Smooth muscle cell (in vitro differentiated cells): ENCODE results near the gene ALG13. TPM values are rescaled to one million over a fixed set of nuclear protein-coding genes. Genes with fewer than 3 reads are reported as not detected.

Experiments
- DNase-seq: peaks from one replicate; lab custom pipeline; 2025; ENCODE audit not compliant: unreplicated experiment; lab: John Stamatoyannopoulos, UW
- H2AFZ ChIP-seq: fragments of 200-600 bp; sonication (generic); 2 replicates; pipeline ENCODE4 v1.6.0; 2016; ENCODE audit warnings: antibody characterized with exemption, low read depth, mild to moderate bottlenecking
- H3F3A ChIP-seq: fragments of 200-600 bp; sonication (generic); 2 replicates; pipeline ENCODE4 v1.6.0; 2017; ENCODE audit warnings: antibody characterized with exemption, low read depth
- H3K27ac ChIP-seq: fragments of 200-600 bp; sonication (generic); 2 replicates; pipeline ENCODE4 v1.5.1; 2016; ENCODE audit warnings: low read depth, mild to moderate bottlenecking
- H3K27me3 ChIP-seq: fragments of 200-600 bp; sonication (generic); 2 replicates; pipeline ENCODE4 v1.6.1; 2016; ENCODE audit warnings: low read depth, mild to moderate bottlenecking
- H3K36me3 ChIP-seq: fragments of 200-600 bp; sonication (generic); 2 replicates; pipeline ENCODE4 v1.5.1; 2016; ENCODE audit warnings: low read depth
- H3K4me1 ChIP-seq: fragments of 200-600 bp; sonication (generic); 2 replicates; pipeline ENCODE4 v1.5.1; 2016; ENCODE audit warnings: low read depth
- H3K4me2 ChIP-seq: fragments of 200-600 bp; sonication (generic); 2 replicates; pipeline ENCODE4 v1.6.0; 2016; ENCODE audit warnings: mild to moderate bottlenecking
- H3K4me3 ChIP-seq: fragments of 200-600 bp; sonication (generic); 2 replicates; pipeline ENCODE4 v1.5.1; 2016; ENCODE audit warnings: mild to moderate bottlenecking
- H3K79me2 ChIP-seq: fragments of 200-600 bp; sonication (generic); 2 replicates; pipeline ENCODE4 v1.6.0; 2016; ENCODE audit warnings: low read depth, mild to moderate bottlenecking
- H3K9ac ChIP-seq: fragments of 200-600 bp; sonication (generic); 2 replicates; pipeline ENCODE4 v1.6.0; 2016; ENCODE audit warnings: low read depth
- H3K9me3 ChIP-seq: fragments of 200-600 bp; sonication (generic); replicated peaks from 2 replicates; pipeline ENCODE4 v1.5.1; 2016; ENCODE audit warnings: low read depth
- H4K20me1 ChIP-seq: fragments of 200-600 bp; sonication (generic); 2 replicates; pipeline ENCODE4 v1.6.0; 2016; ENCODE audit warnings: low read depth
- CTCF ChIP-seq: fragments of 200-600 bp; sonication (generic); IDR thresholded peaks from 2 replicates; pipeline ENCODE4 v1.5.1; 2017; ENCODE audit warnings: borderline replicate concordance, mild to moderate bottlenecking, antibody characterized with exemption; ENCODE audit not compliant: insufficient read depth, poor library complexity, severe bottlenecking
- WGBS: methylation state at CpG from one replicate; pipeline ENCODE4 v1.1.7; 2016; ENCODE audit warnings: low lambda C conversion rate; 5-methylcytosine and 5-hydroxymethylcytosine counted together
- polyA plus RNA-seq: library from polyadenylated mRNA; unstranded; fragments of >200 nt; fragmentation: Nextera tagmentation; extraction: Ambion mirVana; gene quantifications from 2 replicates; pipeline ENCODE4 v1.2.1, GENCODE V29; 2016
- total RNA-seq: library from RNA; depleted of rRNA; stranded (reverse); fragments of >200 nt; gene quantifications from 2 replicates; pipeline ENCODE4 v1.2.3, GENCODE V29; 2014

The ALG13 gene
- total and polyA plus RNA-seq, 2 experiments from 2014 or later = 47.2 to 141 TPM

- H2AFZ ChIP-seq = no peak overlapping the region
- DNase-seq = no peak
- H3K9ac ChIP-seq = no peak overlapping the region
- H3F3A ChIP-seq = no peaks in the 10 kb centered on the region
- peak; percentile 43 for TF ChIP-seq CTCF
- no peaks in the 10 kb centered on the region for H4K20me1 ChIP-seq
- H3K4me1 ChIP-seq = no peaks in the 10 kb centered on the region
- H3K4me2 ChIP-seq = no peak overlapping the region
- no peaks in the 10 kb centered on the region for H3K27me3 ChIP-seq
- 64% methylated on average over 5 of the region's 5 CpGs for WGBS
- peak overlapping the region; percentile 20 for H3K27ac ChIP-seq
- H3K79me2 ChIP-seq = no peaks in the 10 kb centered on the region
- no peaks in the 10 kb centered on the region for H3K9me3 ChIP-seq
- H3K36me3 ChIP-seq = no peaks in the 10 kb centered on the region
- no peak overlapping the region for H3K4me3 ChIP-seq
Measured at GRCh38 chrX:111719426-111720210, 38.6 kb downstream of the ALG13 start.

GRCh38 chrX:111728096-111728495 is 47.1 kb downstream of the ALG13 start:
- H4K20me1 ChIP-seq = no peaks in the 10 kb centered on the region
- H3K9me3 ChIP-seq = no peaks in the 10 kb centered on the region
- H2AFZ ChIP-seq = no peak overlapping the region
- no peak overlapping the region for H3K4me2 ChIP-seq
- WGBS = 91% methylated on average over 2 of the region's 2 CpGs
- no peak overlapping the region for H3K27ac ChIP-seq
- no peaks in the 10 kb centered on the region for H3K79me2 ChIP-seq
- no peak for DNase-seq
- H3K4me3 ChIP-seq = no peak overlapping the region
- no peak for TF ChIP-seq CTCF
- no peaks in the 10 kb centered on the region for H3K4me1 ChIP-seq
- H3K36me3 ChIP-seq = peaks cover 24% of the 10 kb centered on the region
- H3K9ac ChIP-seq = no peak overlapping the region
- H3F3A ChIP-seq = no peaks in the 10 kb centered on the region
- no peaks in the 10 kb centered on the region for H3K27me3 ChIP-seq

- H3K9ac ChIP-seq = no peak overlapping the region
- TF ChIP-seq CTCF = no peak
- H3K36me3 ChIP-seq = peaks cover 24% of the 10 kb centered on the region
Measured at GRCh38 chrX:111731351-111731750, 50.4 kb downstream of the ALG13 start.

GRCh38 chrX:111736571-111736970 is 55.6 kb downstream of the ALG13 start:
- Histone ChIP-seq H3K4me3 (no peak overlapping the region), H3K9ac (no peak overlapping the region), H3K27ac (no peak overlapping the region), H3K36me3 (peaks cover 46% of the 10 kb centered on the region), H3K9me3 (no peaks in the 10 kb centered on the region), H3K4me1 (no peaks in the 10 kb centered on the region), H4K20me1 (no peaks in the 10 kb centered on the region), H3K4me2 (no peak overlapping the region), H3K27me3 (no peaks in the 10 kb centered on the region), H3F3A (no peaks in the 10 kb centered on the region), H2AFZ (no peak overlapping the region), H3K79me2 (no peaks in the 10 kb centered on the region)
- DNase-seq = no peak
- no peak for TF ChIP-seq CTCF
- WGBS = 95% methylated on average over 3 of the region's 3 CpGs

More at GRCh38 chrX:111731351-111731750, 50.4 kb downstream of the ALG13 start:
- DNase-seq = no peak
- WGBS = 94% methylated on average over 4 of the region's 4 CpGs
- no peak overlapping the region for H3K27ac ChIP-seq
- no peaks in the 10 kb centered on the region for H4K20me1 ChIP-seq
- H3K4me1 ChIP-seq = no peaks in the 10 kb centered on the region
- H3K4me3 ChIP-seq = no peak overlapping the region
- no peaks in the 10 kb centered on the region for H3K27me3 ChIP-seq
- no peaks in the 10 kb centered on the region for H3K9me3 ChIP-seq
- H3K4me2 ChIP-seq = no peak overlapping the region
- H3K79me2 ChIP-seq = no peaks in the 10 kb centered on the region
- H2AFZ ChIP-seq = no peak overlapping the region
- H3F3A ChIP-seq = no peaks in the 10 kb centered on the region
